GM12878 (cell line): ENCODE results near the gene SLC12A9. TPM values are rescaled to one million over a fixed set of nuclear protein-coding genes. Genes with fewer than 3 reads are reported as not detected.

Experiments
- BRCA1 ChIP-seq: IDR thresholded peaks from 2 replicates; pipeline ENCODE4 v1.6.1; 2011; ENCODE audit warnings: low read depth, low read length, improper control_type of control experiment
- CBX5 ChIP-seq: sonication (generic); IDR thresholded peaks from 2 replicates; pipeline ENCODE4 v1.6.1; 2016; ENCODE audit warnings: low read depth, moderate library complexity, mild to moderate bottlenecking, inconsistent platforms
- CEBPB ChIP-seq, 2 experiments: fragments of 150-350 bp in 1 of 2; IDR thresholded peaks; 2 replicates each; pipeline ENCODE4 v1.6.1; 2012 to 2014; ENCODE audit warnings: low read depth in 2 of 2, low read length in 2 of 2, borderline replicate concordance in 1 of 2, inconsistent platforms in 1 of 2
- CREM ChIP-seq: IDR thresholded peaks from 2 replicates; pipeline ENCODE4 v1.6.1; 2014; ENCODE audit warnings: antibody characterized with exemption, low read depth
- CTCF ChIP-seq, 3 experiments: IDR thresholded peaks in 2 of 3; conservative IDR thresholded peaks in 1 of 3; 2 replicates each; pipeline ENCODE4 v1.5.1; 2011; ENCODE audit warnings: low read depth in 3 of 3, low read length in 3 of 3, mild to moderate bottlenecking in 3 of 3, control low read depth in 2 of 3, moderate library complexity in 2 of 3, inconsistent platforms in 1 of 3, mixed read lengths in 1 of 3; ENCODE audit not compliant: control insufficient read depth in 2 of 3, insufficient read depth in 1 of 3; ENCODE audit errors: extremely low read depth in 1 of 3
- ELK1 ChIP-seq: IDR thresholded peaks from 2 replicates; pipeline ENCODE4 v1.6.1; 2012; ENCODE audit warnings: low read depth, low read length, improper control_type of control experiment
- GABPA ChIP-seq: IDR thresholded peaks from 2 replicates; pipeline ENCODE4 v1.6.1; 2014; ENCODE audit warnings: antibody characterized with exemption, low read depth, mild to moderate bottlenecking, inconsistent platforms
- NFIC ChIP-seq: IDR thresholded peaks from 2 replicates; pipeline ENCODE4 v1.6.1; 2012; ENCODE audit warnings: low read depth, mild to moderate bottlenecking, inconsistent platforms, low read length, moderate library complexity
- NFXL1 ChIP-seq: fragments of 450-650 bp; IDR thresholded peaks from 2 replicates; pipeline ENCODE4 v1.6.1; 2017; ENCODE audit warnings: antibody characterized with exemption, mild to moderate bottlenecking, borderline replicate concordance
- NR2C2 ChIP-seq: IDR thresholded peaks from 2 replicates; pipeline ENCODE4 v1.6.1; 2011; ENCODE audit warnings: borderline replicate concordance, low read depth; ENCODE audit not compliant: control insufficient read depth, insufficient read length
- NRF1 ChIP-seq: conservative IDR thresholded peaks from 2 replicates; pipeline ENCODE4 v1.6.1; 2011; ENCODE audit warnings: mild to moderate bottlenecking, low read depth, low read length, improper control_type of control experiment
- PBX3 ChIP-seq: IDR thresholded peaks from 2 replicates; pipeline ENCODE4 v1.6.1; 2011; ENCODE audit warnings: mild to moderate bottlenecking, low read depth, low read length, moderate library complexity; ENCODE audit not compliant: insufficient replicate concordance
- PRDM15 ChIP-seq: fragments of 450-650 bp; formaldehyde crosslinking; IDR thresholded peaks from 2 replicates; pipeline ENCODE4 v1.4.0; 2020; ENCODE audit warnings: mild to moderate bottlenecking, moderate library complexity
- RAD51 ChIP-seq: fragments of 450-650 bp; IDR thresholded peaks from 2 replicates; pipeline ENCODE4 v1.6.1; 2016; ENCODE audit warnings: moderate library complexity, mild to moderate bottlenecking, inconsistent platforms
- RELA ChIP-seq: fragments of 450-650 bp; IDR thresholded peaks from 2 replicates; pipeline ENCODE4 v1.8.0; 2014; ENCODE audit warnings: borderline replicate concordance; ENCODE audit not compliant: partially characterized antibody
- SREBF2 ChIP-seq: IDR thresholded peaks from 2 replicates; pipeline ENCODE4 v1.6.1; 2012; ENCODE audit warnings: mild to moderate bottlenecking, low read length
- STAT1 ChIP-seq: fragments of 450-650 bp; conservative IDR thresholded peaks from 2 replicates; pipeline ENCODE4 v1.6.1; 2014; ENCODE audit warnings: antibody characterized with exemption, mild to moderate bottlenecking
- TBL1XR1 ChIP-seq: IDR thresholded peaks from 2 replicates; pipeline ENCODE4 v1.6.1; 2012; ENCODE audit warnings: low read depth, low read length, improper control_type of control experiment
- USF2 ChIP-seq: IDR thresholded peaks from 2 replicates; pipeline ENCODE4 v1.6.1; 2011; ENCODE audit warnings: low read depth, low read length, improper control_type of control experiment, borderline replicate concordance
- WRNIP1 ChIP-seq: IDR thresholded peaks from 2 replicates; pipeline ENCODE4 v1.6.1; 2011; ENCODE audit warnings: low read depth, low read length, improper control_type of control experiment, borderline replicate concordance
- ZNF217 ChIP-seq: fragments of 450-650 bp; IDR thresholded peaks from 2 replicates; pipeline ENCODE4 v1.6.1; 2017; ENCODE audit warnings: antibody characterized with exemption, mild to moderate bottlenecking
- polyA plus RNA-seq, 11 experiments: library from polyadenylated mRNA; depleted of rRNA in 4 of 11; unstranded in 6 of 11; stranded (reverse) in 5 of 11; fragments of >200 nt; fragmentation: Nextera tagmentation in 4 of 11; fragmentation: Illumina TruSeq in 1 of 11; extraction: Ambion mirVana in 4 of 11; extraction: Trizol in 1 of 11; gene quantifications; 1 replicate in 1 of 11; 2 replicates in 10 of 11; pipeline versions ENCODE4 v1.2.1 to v1.2.3, GENCODE V29; 2011 to 2016; ENCODE audit warnings: inconsistent platforms in 2 of 11, missing spikeins in 2 of 11, low read depth in 1 of 11
- total RNA-seq, 4 experiments: library from RNA; depleted of rRNA in 3 of 4; stranded (reverse); fragments of >200 nt in 3 of 4; fragmentation: Illumina TruSeq in 1 of 4; extraction: Trizol in 1 of 4; gene quantifications; 2 replicates each; pipeline versions ENCODE4 v1.2.1 to v1.2.3, GENCODE V29; 2013 to 2021

The SLC12A9 gene
- total and polyA plus RNA-seq, 10 of the 15 experiments (the other 5 are each of a cell fraction or from before 2014, with no cell fraction given) = 0.24 to 18.5 (median 9.4) TPM

- TF ChIP-seq NFXL1 (no peak), TBL1XR1 (no peak), ELK1 (no peak), NR2C2 (no peak), PRDM15 (CRISPR knock-in tag) (no peak), GABPA (no peak), SREBF2 (no peak), CTCF (IDR thresholded peaks at IDR 0.05 in 2 of 3, conservative IDR thresholded peaks at IDR 0.05 in 1 of 3; ENCODE audit: control insufficient read depth in 2 of 3, extremely low read depth in 1 of 3, insufficient read depth in 1 of 3, low read depth in 3 of 3, low read length in 3 of 3) (peak; percentile 88 to 95 (median 92)), CBX5 (no peak), PBX3 (no peak), CREM (0 out of 2 replicates have a peak, but pooled peaks have one; percentile 12), WRNIP1 (no peak), ZNF217 (peak; percentile 73; the same call in 1 of the 2 replicates), NRF1 (0 out of 2 replicates have a peak, but pooled peaks have one; percentile 14), USF2 (no peak), STAT1 (no peak), BRCA1 (no peak), RAD51 (no peak), RELA (peak; percentile 39), NFIC (no peak), CEBPB (IDR thresholded peaks at IDR 0.05; ENCODE audit: borderline replicate concordance in 1 of 2, low read depth in 2 of 2, low read length in 2 of 2) (no peak)
Observed at GRCh38 chr7:100852048-100852872, at the start of gene SLC12A9 (continued).
